GM18867 (cell line): ENCODE data around the gene CAV1.

Experiments
- ATAC-seq: cut with Tn5 transposase; IDR thresholded peaks from one replicate; pipeline ENCODE4 v1.9.1; 2021; ENCODE audit warnings: mild to moderate bottlenecking, moderate library complexity; ENCODE audit not compliant: unreplicated experiment

Gene CAV1

DNA sequence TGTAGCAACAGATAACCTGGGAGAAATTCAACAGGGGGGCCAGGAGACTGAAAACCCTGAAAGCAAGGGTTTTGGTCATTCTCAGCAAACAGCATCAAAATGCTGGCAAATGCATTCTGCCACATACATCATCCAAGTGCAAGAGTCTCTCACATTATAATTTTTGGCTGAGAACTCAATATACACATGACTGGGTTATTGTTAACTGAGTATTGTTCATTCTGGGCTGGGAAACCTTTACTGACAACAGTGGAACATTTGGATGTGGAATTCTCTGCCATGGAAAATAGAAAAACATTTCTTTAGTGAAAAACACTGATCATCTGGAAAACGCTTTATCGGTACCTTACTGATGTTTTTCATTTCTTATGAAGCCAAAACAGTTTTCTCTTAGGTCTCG lies 74.0 kb downstream of the CAV1 start:
- ATAC-seq: no peak

DNA sequence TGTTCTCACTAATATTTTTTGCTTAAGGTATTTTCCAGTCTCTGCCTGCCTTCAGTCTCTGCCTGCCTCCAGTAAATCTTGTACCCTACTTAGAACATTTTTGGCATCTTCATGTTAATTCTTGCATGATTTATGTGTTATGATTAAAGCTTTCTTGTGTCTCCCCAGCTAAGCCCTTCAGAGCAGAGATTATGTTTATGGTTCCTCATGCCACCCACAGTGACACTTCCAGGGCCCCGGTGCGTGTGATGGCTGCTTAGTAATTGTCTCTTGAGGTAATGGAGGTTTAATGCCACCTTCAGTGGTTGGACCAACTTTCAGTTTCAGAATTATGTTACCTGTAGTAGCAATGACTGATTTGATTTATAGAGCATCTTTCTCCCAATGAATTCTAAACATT lies 76.6 kb downstream of the CAV1 start:
- ATAC-seq: peak; percentile 84

DNA sequence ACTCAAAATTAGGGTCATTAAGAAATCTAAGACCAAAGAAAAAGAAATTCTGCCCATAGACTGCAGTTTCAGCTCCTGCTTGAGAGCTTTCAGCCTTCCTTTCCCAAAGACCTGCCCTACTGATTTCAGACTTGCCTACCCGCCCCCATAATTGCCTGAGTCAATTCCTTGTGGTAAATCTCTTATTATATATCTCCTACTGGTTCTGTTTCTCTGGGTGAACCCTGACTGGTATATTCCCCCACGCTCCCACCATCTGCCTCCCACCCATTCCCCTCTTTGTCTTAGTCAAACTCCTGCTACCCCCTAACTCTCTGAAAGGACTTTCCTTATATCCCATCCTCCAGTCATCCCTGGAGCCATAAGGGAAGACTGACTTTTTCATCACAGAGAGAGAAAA lies 82.5 kb downstream of the CAV1 start:
- ATAC-seq: no peak

DNA sequence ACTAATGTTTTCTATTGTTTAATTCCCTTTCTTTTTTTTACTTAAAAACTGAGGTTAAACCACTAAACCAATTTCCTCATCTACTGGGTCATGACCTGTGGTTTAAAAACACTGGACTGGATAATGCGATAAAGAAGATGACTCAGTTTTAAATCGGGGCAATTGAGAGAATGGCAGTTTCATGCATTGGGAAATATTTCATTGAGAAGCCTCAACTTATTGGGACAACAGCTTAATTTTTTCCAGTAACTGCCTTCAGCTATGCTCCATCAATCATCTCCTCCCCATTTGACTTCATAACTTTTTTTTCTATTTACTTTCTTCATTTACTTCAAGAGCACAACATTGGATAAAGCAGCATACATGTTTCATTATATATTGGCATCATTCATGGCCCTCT lies 85.4 kb downstream of the CAV1 start:
- ATAC-seq: no peak

DNA sequence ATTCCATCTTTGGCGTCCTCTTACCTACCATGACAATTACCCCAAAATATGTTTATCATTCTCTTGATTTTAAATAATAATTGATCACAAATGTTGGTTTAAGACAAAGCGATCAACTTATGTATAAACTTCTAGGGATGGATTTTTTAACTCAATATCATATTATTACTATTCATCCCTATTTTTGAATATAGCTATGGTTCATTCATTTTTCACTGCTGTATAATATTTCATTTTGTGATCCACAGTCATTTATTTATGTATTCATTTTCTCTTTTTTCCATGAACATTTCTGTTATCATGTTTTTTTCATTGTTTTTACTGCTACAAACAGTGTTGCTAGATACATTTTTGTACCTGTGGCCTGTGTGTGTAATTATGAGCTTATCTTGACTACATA lies 85.9 kb downstream of the CAV1 start:
- ATAC-seq: no peak
